Uterus (tissue), 2 donors: ENCODE measurements around the gene DHPS.

Source experiments
- POLR2A ChIP-seq, 2 donors: fragments of 450-650 bp; IDR thresholded peaks; one replicate each; pipeline ENCODE4 v1.6.1; 2016; ENCODE audit warnings: antibody characterized with exemption in 2 of 2, mild to moderate bottlenecking in 1 of 2, moderate library complexity in 1 of 2
- TF ChIP-seq, protein P1 (sequence below), 4 experiments: fragments of 200-600 bp in 2 of 4; fragments of 450-650 bp in 2 of 4; sonication (generic) in 2 of 4; IDR thresholded peaks; one replicate each; pipeline ENCODE4 v1.5.1; 2016 to 2019; ENCODE audit warnings: antibody characterized with exemption in 4 of 4, mild to moderate bottlenecking in 2 of 4, moderate library complexity in 1 of 4

- no peak for TF ChIP-seq POLR2A (IDR thresholded peaks at IDR 0.05)
- TF ChIP-seq, protein P1, sequence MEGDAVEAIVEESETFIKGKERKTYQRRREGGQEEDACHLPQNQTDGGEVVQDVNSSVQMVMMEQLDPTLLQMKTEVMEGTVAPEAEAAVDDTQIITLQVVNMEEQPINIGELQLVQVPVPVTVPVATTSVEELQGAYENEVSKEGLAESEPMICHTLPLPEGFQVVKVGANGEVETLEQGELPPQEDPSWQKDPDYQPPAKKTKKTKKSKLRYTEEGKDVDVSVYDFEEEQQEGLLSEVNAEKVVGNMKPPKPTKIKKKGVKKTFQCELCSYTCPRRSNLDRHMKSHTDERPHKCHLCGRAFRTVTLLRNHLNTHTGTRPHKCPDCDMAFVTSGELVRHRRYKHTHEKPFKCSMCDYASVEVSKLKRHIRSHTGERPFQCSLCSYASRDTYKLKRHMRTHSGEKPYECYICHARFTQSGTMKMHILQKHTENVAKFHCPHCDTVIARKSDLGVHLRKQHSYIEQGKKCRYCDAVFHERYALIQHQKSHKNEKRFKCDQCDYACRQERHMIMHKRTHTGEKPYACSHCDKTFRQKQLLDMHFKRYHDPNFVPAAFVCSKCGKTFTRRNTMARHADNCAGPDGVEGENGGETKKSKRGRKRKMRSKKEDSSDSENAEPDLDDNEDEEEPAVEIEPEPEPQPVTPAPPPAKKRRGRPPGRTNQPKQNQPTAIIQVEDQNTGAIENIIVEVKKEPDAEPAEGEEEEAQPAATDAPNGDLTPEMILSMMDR (IDR thresholded peaks at IDR 0.05), result no peak
Measured at GRCh38 chr19:12720296-12720695, 38.6 kb upstream of the DHPS start.
